Measurements from ENCODE around the gene ARID1B. TPM values are rescaled to one million over a fixed set of nuclear protein-coding genes. Genes with fewer than 3 reads are reported as not detected.

Gene ARID1B
- total and polyA plus RNA-seq, 8 donors = 16.2 to 68.0 (median 42.5) TPM

DNA sequence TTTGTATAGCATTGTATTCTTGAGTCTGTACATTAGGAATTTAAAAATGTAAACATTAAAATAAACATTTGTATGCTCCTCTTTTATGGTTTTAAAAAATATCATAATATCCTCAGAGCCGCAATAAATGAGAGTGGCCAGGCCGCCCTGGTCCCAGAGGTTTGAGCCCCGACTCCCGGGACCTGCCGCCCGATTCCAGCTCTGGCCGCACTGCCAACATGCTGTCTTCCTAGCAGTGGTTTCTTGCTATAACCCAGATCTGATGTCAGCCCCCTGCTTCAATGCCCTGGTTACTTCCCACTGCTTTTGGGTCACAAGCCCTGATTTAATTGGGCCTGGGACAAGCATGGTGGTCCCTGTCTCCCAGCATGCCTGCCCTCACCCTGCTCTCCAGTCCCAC is 5.4 kb upstream of the ARID1B start:
- DNase-seq (no peak), FAIRE-seq (no peak), ATAC-seq (no peak)
- H3K27ac ChIP-seq = no peak overlapping the region
- TF ChIP-seq, protein P1, sequence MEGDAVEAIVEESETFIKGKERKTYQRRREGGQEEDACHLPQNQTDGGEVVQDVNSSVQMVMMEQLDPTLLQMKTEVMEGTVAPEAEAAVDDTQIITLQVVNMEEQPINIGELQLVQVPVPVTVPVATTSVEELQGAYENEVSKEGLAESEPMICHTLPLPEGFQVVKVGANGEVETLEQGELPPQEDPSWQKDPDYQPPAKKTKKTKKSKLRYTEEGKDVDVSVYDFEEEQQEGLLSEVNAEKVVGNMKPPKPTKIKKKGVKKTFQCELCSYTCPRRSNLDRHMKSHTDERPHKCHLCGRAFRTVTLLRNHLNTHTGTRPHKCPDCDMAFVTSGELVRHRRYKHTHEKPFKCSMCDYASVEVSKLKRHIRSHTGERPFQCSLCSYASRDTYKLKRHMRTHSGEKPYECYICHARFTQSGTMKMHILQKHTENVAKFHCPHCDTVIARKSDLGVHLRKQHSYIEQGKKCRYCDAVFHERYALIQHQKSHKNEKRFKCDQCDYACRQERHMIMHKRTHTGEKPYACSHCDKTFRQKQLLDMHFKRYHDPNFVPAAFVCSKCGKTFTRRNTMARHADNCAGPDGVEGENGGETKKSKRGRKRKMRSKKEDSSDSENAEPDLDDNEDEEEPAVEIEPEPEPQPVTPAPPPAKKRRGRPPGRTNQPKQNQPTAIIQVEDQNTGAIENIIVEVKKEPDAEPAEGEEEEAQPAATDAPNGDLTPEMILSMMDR (IDR thresholded peaks at IDR 0.05) = no peak
- H3K27me3 ChIP-seq = no peaks in the 10 kb centered on the region
- no peak overlapping the region for H3K4me3 ChIP-seq
- peaks cover 7 to 16% (median 10%) of the 10 kb centered on the region in 3 donors for H3K4me1 ChIP-seq
- no peaks in the 10 kb centered on the region for H3K9me3 ChIP-seq
- 96 to 97% methylated on average over 7 of the region's 7 CpGs for WGBS, 2 donors
- no peaks in the 10 kb centered on the region for H3K36me3 ChIP-seq
- intact Hi-C loops (cut with DNase I) = loop anchor here in 1 of 3 donors (10.0 kb wide), 2 partner anchors 87 to 207 kb away; no protein-coding TSS in a partner anchor

- Histone ChIP-seq H3K36me3 (no peaks in the 10 kb centered on the region), H3K4me3 (no peak overlapping the region), H3K9me3 (no peaks in the 10 kb centered on the region), H3K27ac (no peak overlapping the region), H3K4me1 (peaks cover 7 to 16% (median 10%) of the 10 kb centered on the region in 3 donors), H3K27me3 (no peaks in the 10 kb centered on the region)
- DNase-seq (no peak), ATAC-seq (no peak), FAIRE-seq (no peak)
- intact Hi-C loops (cut with DNase I) = loop anchor here in 1 of 3 donors (10.0 kb wide), 2 partner anchors 89 to 209 kb away; no protein-coding TSS in a partner anchor
- WGBS, 2 donors = 87 to 88% methylated on average over 5 of the region's 5 CpGs
- TF ChIP-seq, protein P1 (IDR thresholded peaks at IDR 0.05) = no peak
Measured at GRCh38 chr6:156773476-156773875, 3.7 kb upstream of the ARID1B start.

DNA sequence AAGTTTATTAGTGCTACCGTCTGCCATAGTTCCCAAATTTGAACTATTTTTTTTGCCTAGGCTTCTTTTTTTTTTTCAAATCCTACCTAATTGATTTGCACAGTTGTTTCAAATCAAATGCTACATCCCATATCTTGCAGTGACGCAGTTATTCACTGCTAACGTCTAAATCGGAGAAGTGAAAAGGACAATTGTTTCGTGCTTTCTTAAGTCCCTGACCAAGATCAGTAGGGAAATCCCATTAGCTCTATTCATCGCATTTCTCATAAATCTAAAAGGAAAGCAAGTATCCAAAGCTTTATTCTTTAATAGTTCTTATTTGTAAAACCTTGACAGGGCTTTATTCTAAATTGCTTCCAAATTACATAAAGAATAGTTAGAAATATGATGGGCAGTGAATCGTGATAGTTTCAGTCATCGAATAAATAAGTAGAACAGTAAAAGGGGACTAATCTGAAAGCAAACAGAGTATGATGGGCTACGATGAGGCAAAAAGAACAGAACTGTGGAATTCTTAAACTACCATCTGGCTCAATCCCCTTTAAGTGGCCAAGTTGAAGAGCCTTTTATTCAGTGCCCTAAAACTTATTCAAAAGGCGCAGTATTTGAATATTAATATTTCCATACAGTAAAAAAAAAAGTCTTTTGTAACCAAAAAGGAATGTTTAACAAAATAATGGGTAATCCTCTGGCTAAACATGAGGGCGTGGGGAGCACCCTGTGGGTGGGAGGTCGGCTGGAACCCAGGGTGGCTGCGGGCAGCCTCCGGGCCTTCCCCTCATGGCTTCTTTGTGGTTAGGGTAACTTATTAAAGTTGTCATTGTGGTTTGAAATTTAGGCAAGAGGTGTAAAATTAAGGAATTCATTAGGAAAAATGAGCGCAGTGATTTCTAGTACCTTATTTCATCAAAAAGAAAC is 3.0 kb upstream of the ARID1B start:
- no peak for DNase-seq

DNA sequence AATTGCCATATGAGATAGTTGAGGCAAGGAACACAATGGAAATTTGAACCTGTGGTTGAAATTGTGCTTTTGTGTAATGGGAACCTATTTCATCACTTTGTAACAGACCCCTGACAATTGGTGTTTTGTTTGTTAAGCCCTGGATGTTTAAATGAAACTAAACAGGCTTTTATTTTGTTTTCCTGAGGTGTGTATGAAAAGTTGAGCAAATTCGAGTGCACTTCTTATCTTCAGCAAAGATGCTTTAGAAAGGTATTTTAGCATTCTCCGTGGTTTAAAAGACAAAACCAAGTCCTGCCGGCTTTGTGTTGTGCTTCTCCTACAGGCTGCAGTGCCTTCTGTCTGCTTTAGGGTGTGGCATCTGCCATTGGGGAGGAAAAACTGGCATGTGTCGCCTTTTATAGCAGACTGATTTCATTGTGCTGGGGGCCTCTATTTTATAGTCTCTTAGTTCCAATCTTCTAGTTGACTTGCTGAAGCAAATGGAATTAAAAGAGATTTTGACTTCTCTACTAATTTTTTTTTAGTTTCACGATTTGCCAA is 2.2 kb upstream of the ARID1B start:
- ATAC-seq = no peak
- no peak for FAIRE-seq
- H3K36me3 ChIP-seq = no peaks in the 10 kb centered on the region

More for the DNA sequence above, 3.0 kb upstream of the ARID1B start:
- intact Hi-C loops (cut with DNase I) = loop anchor here in 1 of 3 donors (10.0 kb wide), 2 partner anchors 89 to 209 kb away; no protein-coding TSS in a partner anchor
- no peak overlapping the region for H3K27ac ChIP-seq
- H3K4me3 ChIP-seq = no peak overlapping the region
- H3K9me3 ChIP-seq = no peaks in the 10 kb centered on the region
- H3K36me3 ChIP-seq = no peaks in the 10 kb centered on the region
- TF ChIP-seq, protein P1 (IDR thresholded peaks at IDR 0.05) = no peak
- WGBS, 2 donors = 87 to 88% methylated on average over 15 of the region's 15 CpGs
- no peak for ATAC-seq
- H3K27me3 ChIP-seq = no peaks in the 10 kb centered on the region
- peaks cover 7 to 16% (median 10%) of the 10 kb centered on the region in 3 donors for H3K4me1 ChIP-seq
- FAIRE-seq = no peak

More for the DNA sequence above, 2.2 kb upstream of the ARID1B start:
- Histone ChIP-seq H3K9me3 (no peaks in the 10 kb centered on the region), H3K27me3 (no peaks in the 10 kb centered on the region), H3K27ac (no peak overlapping the region), H3K4me3 (no peak overlapping the region), H3K4me1 (peaks cover 7 to 16% (median 10%) of the 10 kb centered on the region in 3 donors)
- DNase-seq = no peak
- TF ChIP-seq, protein P1 (IDR thresholded peaks at IDR 0.05) = no peak
- intact Hi-C loops (cut with DNase I) = loop anchor here in 1 of 3 donors (10.0 kb wide), 2 partner anchors 90 to 210 kb away; no protein-coding TSS in a partner anchor
- 71 to 78% methylated on average over 5 of the region's 5 CpGs for whole genome bisulfite sequencing, 2 donors

All from pancreas (tissue), 10 donors.